COLO668 (cell line): ENCODE data around the gene AQP9.
"Not testable (repeated sequence)": the region's sequence is repeated elsewhere in the genome, so short reads cannot be mapped to it uniquely, and the experiment has no call there.

ENCODE experiments used
- DNase-seq: peaks from one replicate; lab custom pipeline; 2025; ENCODE audit not compliant: unreplicated experiment; lab: John Stamatoyannopoulos, UW

Gene AQP9, protein sequence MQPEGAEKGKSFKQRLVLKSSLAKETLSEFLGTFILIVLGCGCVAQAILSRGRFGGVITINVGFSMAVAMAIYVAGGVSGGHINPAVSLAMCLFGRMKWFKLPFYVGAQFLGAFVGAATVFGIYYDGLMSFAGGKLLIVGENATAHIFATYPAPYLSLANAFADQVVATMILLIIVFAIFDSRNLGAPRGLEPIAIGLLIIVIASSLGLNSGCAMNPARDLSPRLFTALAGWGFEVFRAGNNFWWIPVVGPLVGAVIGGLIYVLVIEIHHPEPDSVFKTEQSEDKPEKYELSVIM

DNA sequence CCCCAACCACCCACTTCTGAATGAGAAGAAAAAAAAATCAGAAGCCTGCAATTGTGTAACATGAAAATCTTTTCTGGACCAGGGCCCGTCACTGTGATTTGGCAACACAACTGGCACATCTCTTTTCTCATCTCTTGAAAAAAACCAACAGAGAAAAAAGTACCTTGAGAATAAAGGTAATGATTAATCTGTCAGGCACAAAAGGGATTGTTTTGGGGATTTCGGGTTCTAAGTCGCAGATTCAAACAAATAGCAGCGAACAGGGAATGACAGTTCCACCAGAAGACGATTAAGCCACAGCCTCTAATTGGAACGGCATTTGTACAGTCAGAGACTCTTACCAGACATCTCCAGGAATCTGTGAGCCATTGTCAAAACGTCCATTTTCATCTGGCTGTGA is at the start of gene AQP9:
Gene AQP9 (plus strand): TSS at position 276 of the 400 bp plus-strand sequence. CDS start 185 bp downstream, outside the sequence.
- DNase-seq, result no peak

DNA sequence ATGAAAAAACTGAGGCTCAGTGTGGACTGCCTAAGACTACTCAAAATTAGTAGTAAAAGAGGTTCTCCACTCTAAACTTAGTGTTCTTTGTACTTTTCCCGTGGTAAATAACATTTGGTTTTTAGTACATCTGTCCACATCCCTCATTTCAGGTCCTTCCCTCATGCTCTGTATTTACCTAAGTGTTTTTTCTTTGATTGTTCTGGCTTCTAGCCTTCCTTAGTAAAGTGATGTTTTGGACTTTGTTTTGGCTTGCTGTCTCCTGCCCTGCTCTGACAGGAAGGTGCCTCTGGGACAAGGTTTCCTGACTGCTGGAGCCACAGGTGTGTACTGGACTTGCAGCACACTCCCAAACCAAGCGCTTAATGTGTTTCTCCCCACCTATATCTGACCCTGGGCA is 42.8 kb upstream of the AQP9 start:
- DNase-seq, result no peak

DNA sequence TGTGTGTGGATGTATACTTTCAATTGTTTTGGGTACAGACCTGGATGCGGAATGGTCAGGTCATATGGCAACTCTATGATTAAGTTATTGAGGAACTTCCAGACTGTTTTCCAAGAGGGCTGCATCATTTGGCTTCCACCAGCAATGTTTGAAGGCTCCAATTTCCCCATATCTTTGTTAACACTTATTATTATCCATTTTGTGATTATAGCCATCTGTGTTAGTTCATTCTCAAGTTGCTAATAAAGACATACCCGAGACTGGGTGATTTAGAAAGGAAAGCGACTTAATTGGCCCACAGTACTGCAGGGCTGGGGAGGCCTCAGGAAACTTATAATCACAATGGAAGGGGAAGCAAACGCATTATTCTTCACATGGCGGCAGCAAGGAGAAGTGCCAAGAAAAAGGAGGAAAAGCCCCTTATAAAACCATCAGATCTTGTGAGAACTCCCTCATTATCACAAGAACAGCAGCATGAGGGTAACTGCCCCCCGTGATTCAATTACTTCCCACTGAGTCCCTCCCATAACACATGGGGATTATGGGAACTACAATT is 41.6 kb upstream of the AQP9 start:
- no peak for DNase-seq

DNA sequence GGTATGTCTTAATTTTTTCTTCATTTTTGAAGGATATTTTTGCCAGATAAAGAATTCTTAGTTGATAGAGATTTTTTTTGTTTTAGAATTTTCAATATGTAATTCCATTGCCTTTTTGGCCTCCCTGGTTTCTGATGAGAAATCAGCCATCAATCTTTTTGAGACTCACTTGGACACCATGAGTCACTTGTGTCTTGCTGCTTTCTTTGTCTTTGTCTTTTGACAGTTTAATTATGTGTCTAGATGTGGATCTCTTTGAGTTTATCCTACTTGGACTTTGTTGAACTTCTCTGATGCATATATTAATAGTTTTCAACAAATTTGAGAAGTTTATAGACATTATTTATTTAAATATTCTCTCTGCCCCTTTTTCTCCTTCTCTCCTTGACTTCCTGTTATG is 34.7 kb upstream of the AQP9 start:
- DNase-seq, result no peak

DNA sequence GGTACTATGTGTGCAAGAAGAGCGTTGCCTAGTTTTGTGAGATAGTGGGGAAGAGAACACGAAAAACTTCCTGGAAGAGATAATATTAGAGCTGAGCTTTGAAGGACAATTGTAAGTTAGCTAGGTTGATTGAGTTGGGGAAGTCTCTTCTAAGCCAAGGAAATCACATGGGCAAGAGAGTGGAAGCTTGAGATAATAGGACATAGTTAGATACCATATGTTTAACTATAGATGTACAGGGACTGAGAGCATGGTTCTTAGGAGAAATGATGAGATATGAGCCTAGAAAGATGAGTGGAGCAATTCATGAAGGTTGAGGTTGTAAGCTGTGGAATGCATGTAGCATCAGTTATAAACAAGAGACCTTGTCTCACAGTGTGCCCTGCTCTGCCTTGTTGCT is 30.1 kb upstream of the AQP9 start:
- DNase-seq, result no peak

DNA sequence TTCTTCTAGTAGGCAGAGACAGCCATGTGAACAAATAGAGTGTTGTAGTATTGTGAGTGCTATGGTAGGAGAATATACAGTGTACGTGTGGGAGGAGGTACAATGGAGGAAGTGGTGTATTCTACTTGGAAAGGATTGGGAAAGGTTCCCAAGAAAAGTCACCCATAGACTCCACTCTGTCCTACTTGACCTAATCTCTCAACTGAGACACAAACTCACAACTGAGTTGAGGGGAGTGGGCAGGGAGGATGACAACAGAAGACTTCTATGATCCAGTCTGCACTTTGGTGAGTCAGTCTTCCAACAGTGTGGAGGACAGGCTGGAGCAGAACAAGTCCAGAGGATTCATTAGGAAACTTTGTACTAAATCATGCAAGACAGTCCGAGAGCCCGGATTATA is 28.8 kb upstream of the AQP9 start:
- DNase-seq, result no peak

DNA sequence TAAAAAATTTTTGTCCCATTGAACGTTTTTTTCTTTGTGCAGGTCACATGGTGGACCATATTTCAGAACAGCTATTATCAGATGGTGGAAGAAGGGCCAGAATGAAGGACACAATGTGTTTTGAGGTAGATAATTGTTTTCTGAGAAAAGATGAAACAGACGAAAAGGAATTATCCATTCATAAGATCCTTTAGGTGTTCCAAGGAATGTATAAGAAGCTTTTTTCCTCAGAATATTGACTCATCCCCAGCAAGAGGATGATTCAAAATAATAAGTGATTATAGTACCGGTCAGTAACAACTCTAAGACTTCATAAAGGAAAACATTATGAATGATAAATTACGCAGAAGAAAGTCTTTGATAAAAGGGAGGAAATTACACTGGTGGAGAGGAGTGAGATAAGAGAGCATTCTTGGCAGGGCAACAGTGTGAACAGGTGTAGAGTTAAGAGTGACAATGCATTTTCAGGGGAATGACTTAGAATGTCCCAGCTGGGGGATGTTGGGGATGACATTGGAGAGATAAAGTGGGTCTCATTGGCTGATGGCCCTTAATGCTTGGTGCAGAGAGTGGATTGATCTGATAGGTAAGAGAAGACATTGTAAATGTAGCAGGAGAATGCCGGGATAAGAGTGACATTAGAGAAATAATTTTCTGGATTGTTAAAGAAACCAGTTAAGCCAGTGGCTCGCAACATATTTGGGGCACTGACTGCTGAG is 27.0 kb upstream of the AQP9 start:
- DNase-seq, result no peak

DNA sequence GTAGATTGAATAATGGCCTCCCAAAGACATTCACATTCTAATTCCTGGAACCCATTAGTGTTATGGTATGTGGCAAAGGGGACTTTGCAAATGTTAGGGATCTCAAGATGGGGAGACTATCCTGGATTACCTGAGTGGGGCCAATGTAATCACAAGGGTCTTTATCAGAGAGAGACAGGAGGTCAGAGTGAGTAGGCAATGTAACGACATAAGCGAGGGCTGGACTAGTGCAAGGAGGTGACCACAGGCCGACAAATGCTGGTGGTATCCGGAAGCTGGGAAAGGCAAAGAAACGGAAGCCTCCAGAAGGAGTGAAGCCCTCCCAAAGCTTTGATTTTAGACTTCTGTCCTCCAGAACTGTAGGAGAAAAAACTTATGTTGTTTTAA is 26.5 kb upstream of the AQP9 start:
- DNase-seq, result no peak

DNA sequence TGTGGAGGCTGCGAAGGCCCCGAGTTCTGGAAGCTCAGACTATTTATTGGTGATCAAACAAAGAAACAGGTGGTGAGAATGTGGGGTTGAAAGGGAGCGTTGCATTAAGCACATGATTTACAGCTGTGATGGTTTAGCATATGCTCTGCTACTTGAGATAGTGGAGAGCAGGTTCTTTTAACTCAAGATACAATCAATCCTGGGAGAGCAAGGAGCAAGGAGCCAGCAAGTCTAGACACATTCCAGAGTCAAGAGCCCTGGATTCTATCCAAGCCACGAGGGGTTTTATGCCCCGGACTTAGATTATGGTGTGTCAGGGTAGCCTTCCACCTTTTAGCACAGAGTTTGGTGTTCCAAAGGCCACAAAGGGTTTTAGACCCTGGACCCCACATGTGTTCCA is 24.8 kb upstream of the AQP9 start:
- not testable (repeated sequence) for DNase-seq

DNA sequence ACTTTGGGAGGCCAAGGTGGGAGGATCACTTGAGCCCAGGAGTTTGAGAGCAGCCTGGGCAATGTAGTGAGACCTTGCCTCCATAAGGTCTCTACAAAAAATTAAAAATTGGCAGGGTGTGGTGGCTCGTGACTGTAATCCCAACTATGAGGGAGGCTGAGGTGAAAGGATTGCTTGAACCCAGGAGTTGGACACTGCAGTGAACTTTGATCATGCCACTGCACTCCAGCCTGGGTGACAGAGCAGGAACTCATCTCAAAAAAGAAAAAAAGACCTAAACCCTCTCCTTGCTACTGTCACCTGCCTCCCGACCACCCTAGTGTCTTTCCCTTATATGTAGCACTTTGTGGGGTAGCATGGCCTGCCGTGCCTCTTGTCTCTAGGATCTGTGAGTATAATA is 23.8 kb upstream of the AQP9 start:
- DNase-seq, result no peak

DNA sequence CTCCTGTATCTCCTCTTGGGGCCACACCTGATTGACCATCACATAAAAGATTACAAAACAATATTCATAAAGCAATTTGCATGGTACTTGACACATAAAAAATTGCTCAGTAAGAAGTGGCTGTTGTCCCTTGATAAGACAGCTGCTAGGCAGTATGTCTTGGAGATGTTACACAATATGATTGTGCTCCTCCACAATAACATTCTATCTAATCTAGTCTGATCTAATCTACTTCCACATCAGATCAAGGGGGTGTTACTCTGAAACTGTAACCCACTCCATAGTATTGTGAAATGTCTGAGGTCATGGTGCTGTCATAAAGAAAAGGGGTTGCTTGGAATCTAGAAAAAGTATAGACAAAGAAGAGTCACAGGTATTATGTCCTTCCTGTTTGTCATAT is 23.4 kb upstream of the AQP9 start:
- no peak for DNase-seq

DNA sequence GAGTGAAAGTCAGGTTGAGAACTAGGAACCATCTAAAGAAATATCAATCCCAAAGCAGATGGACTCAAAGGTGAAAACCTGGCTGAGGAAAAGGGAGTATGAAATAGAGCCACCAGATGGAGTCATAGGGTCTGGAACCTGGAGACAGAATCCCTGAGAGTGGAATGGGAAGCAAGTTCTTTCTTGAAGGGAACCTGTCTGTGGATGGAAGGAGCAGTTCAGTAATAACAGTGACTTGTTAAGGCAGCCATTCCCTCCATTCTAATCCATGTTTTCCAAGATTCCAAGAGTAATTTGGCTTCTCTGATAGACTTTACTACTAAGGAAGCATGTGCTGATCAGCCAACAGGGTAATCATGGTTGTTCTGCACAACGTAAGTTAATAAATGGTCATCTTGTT is 22.5 kb upstream of the AQP9 start:
- DNase-seq, result no peak

DNA sequence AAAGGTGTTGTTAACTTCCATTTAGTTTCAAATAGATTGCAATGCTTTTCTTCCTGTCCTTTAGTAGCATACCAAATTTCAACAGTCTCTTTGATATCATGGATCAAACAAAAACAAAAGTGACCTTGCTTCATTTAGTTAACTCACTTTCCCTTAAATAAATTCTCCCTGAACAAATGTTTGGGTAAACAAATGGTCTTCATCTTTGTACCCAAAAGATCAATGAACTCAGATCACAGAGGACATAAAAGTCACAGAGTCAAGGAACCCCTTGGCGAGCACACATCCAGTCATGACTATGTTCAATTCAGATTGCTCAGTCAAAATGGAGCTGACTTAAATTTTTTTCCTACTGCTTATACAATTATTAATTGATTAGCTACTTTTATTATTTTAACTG is 20.6 kb upstream of the AQP9 start:
- DNase-seq, result no peak

DNA sequence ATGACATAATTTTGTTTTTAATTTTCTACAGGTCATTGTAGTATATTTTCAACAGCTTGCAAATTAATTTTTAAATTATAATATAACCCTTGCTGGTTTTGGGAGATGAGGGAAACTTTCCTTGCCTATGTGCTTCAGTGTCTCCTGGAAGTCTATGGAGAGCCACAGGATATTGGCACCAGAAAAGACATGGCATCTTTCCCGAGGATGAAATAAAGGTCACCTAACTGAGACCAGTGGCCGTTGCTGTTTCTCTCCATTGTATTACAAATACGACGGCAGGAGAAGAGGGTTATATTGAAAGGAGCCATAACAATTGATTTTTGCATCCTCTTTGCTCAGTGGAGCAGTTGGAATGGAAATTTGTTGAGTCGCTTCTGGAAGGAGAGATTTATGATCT is 19.9 kb upstream of the AQP9 start:
- DNase-seq, result no peak

DNA sequence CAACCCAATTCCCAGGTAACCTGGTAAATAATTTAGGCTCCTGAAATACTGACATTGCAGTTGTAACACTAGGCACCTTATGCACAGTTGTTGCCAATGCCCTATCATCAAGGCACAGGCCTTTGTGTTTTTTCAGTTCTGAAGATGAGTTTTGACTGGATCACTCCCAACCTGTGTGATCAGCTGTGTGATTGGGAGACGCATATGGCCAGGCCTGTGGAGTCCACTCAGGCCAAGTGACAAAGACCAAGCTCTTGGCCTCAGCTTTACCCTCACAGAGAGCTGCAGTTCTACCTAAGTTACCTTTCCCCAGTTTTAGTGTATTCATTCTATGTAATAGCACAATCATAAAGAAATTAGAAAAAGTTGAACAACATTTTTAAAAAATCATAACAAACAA is 19.2 kb upstream of the AQP9 start:
- DNase-seq, result no peak

DNA sequence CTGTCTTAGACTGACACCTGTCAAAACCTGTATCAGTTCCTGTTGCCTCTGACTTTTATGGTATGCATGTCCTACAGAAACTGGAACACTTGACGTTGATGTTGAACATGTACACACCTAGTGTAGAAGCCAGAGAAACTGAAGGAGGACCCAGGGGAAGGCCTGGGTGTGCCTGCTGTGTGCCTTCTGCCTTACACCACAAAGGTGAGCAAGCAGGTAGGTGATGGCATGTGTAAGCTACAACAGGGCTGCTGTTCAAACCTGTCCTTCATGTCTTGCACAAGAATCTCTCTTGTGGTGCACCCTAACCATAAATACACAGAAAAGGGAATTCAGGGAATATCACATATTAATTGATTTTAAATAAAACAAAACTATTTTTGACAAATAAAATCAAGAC is 13.6 kb upstream of the AQP9 start:
- no peak for DNase-seq

DNA sequence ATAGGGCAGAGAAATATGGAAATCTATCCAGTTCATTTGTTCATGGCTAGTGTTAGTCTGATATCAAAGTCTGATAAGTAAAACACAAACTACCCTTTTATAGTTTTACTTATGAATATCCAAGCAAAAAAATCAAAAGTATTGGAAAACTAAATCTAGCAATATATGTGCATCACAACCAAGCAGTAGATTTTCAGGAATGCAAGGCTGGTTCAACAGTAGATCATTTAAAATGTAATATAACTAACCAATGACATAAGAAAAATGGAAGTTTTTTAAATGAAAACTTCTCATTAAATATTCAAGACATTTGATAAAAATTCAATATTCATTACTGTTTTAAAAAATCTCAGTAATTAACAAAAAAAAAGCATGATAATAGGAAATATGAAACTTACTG is 12.8 kb upstream of the AQP9 start:
- DNase-seq, result no peak

DNA sequence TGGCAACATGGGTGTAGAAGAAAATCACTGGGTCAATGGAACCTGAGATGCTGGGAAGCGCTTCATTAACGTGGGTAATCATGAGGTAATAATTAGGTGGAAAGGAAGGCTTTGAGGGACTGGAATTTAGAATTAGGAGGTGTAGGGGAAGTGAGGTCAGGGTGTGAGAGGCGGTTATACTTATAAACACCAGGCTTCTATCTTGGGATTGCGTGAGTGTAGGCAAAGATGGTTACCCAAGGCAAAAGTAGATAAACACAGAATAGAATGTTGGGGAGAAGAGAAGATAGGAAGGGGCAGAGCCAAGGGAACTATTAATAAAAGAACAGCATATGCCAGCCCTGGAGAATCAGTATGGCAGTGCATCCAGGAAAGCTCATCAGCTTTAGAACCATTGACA is 3.3 kb upstream of the AQP9 start:
- DNase-seq, result no peak

DNA sequence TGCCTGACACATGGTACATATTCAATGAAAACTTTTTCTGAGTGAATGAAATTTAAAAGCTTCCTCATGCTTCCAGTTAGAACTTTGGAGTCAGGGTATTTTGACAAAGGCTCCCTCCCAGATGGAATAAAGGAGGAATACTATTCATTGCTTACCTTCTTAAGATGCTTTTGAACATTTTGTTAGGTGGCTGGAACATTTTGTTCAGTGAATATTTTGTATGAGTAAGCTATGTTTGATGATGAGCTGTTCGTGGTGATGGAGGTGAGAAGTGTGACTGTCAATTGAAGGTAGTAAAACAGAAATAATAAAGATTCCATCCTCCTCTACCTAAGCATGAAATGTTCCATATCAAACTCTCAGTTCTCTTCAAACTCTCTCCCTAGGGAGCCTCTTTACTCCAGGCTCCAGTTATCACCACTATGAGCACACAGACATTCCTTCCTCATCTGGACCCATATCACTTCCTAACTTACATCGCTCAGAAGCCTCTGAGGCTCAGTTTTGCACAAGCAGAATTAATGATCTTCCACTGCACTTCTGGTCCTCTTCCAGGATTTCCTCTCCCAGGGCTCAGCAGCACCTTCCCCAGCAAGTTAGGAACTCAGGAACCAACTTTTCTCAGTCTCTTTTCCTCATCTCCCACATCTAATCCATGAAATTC is 2.5 kb upstream of the AQP9 start:
- DNase-seq, result no peak

DNA sequence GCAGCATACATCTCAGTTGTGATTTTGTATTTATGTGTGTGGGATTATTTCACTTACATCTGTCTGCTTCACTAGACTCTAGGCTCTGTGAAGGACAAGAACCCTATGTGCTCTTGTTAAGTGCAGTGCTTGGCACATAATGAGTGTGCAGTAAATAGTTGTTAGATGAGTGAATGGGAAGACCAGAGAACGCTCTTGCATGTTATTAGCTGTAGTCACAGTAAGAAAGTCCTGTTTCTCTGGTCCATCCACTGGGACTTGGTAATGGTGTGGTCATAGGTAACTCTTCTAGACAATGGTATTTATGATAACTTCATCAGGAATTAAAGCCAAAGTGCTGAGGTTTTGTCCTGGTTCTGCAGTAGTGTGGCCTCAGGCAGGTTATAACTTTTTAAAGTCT is 1.4 kb upstream of the AQP9 start:
- DNase-seq, result no peak

DNA sequence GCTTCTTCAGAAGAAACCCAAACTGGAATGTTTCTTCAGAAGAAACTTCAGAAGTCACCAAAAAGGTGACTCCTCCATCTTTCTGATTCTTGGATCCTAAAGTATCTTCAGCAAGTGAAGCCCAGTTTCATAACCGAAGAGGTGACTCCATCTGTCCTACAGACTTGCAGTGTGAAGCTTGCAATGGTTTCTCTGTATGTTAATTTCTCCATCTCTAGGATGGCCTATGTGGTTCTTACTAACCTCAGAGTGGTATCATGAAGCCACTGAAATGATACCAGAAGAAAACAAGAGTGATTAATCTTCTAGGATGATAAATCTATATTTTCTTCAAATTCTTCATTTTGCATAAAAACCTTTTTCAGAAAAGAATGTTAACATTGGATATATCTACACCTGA is 495 bp upstream of the AQP9 start:
- no peak for DNase-seq
